ENCODE results near the gene SH3TC2. TPM values are rescaled to one million over a fixed set of nuclear protein-coding genes. Genes with fewer than 3 reads are reported as not detected.
A peak's percentile ranks its signal among the peaks of the same experiment; 100 is the strongest.

Gene SH3TC2
- total RNA-seq, 1 donor from 2014 or later, result 0.25 TPM

GRCh38 chr5:149002761-149003689 lies 59.8 kb downstream of the SH3TC2 start:
- Mint-ChIP-seq H3K9me3 (ENCODE audit: unreplicated experiment) (peaks cover 2% of the 10 kb centered on the region), H3K4me3 (ENCODE audit: unreplicated experiment) (no peak overlapping the region), H3K36me3 (ENCODE audit: unreplicated experiment) (no peaks in the 10 kb centered on the region), H3K27me3 (ENCODE audit: unreplicated experiment) (no peaks in the 10 kb centered on the region), H3K27ac (ENCODE audit: unreplicated experiment) (no peak overlapping the region), H3K4me1 (ENCODE audit: low read depth, unreplicated experiment) (no peaks in the 10 kb centered on the region)
- TF ChIP-seq CTCF (IDR thresholded peaks at IDR 0.05; ENCODE audit: partially characterized antibody, unreplicated experiment), result no peak
- DNase-seq, result no peak

GRCh38 chr5:149002053-149002452 lies 60.8 kb downstream of the SH3TC2 start:
- no peaks in the 10 kb centered on the region for H3K27me3 Mint-ChIP-seq (ENCODE audit: unreplicated experiment)
- no peak for TF ChIP-seq CTCF (IDR thresholded peaks at IDR 0.05; ENCODE audit: partially characterized antibody, unreplicated experiment)
- H3K4me1 Mint-ChIP-seq (ENCODE audit: low read depth, unreplicated experiment), result no peaks in the 10 kb centered on the region
- peaks cover 2% of the 10 kb centered on the region for H3K9me3 Mint-ChIP-seq (ENCODE audit: unreplicated experiment)
- no peak overlapping the region for H3K4me3 Mint-ChIP-seq (ENCODE audit: unreplicated experiment)
- H3K36me3 Mint-ChIP-seq (ENCODE audit: unreplicated experiment), result no peaks in the 10 kb centered on the region
- H3K27ac Mint-ChIP-seq (ENCODE audit: unreplicated experiment), result no peak overlapping the region
- no peak for DNase-seq

- H3K4me3 Mint-ChIP-seq (ENCODE audit: unreplicated experiment), result no peak overlapping the region
Measured at GRCh38 chr5:149001162-149001561, 61.7 kb downstream of the SH3TC2 start.

GRCh38 chr5:148999741-149000140 lies 63.1 kb downstream of the SH3TC2 start:
- no peaks in the 10 kb centered on the region for H3K27me3 Mint-ChIP-seq (ENCODE audit: unreplicated experiment)
- H3K36me3 Mint-ChIP-seq (ENCODE audit: unreplicated experiment), result no peaks in the 10 kb centered on the region
- peaks cover 2% of the 10 kb centered on the region for H3K9me3 Mint-ChIP-seq (ENCODE audit: unreplicated experiment)
- H3K27ac Mint-ChIP-seq (ENCODE audit: unreplicated experiment), result no peak overlapping the region
- DNase-seq, result no peak
- H3K4me1 Mint-ChIP-seq (ENCODE audit: low read depth, unreplicated experiment), result no peaks in the 10 kb centered on the region
- TF ChIP-seq CTCF (IDR thresholded peaks at IDR 0.05; ENCODE audit: partially characterized antibody, unreplicated experiment), result no peak
- no peak overlapping the region for H3K4me3 Mint-ChIP-seq (ENCODE audit: unreplicated experiment)

More at GRCh38 chr5:149001162-149001561, 61.7 kb downstream of the SH3TC2 start:
- no peaks in the 10 kb centered on the region for H3K27me3 Mint-ChIP-seq (ENCODE audit: unreplicated experiment)
- H3K9me3 Mint-ChIP-seq (ENCODE audit: unreplicated experiment), result peaks cover 2% of the 10 kb centered on the region
- no peaks in the 10 kb centered on the region for H3K4me1 Mint-ChIP-seq (ENCODE audit: low read depth, unreplicated experiment)
- TF ChIP-seq CTCF (IDR thresholded peaks at IDR 0.05; ENCODE audit: partially characterized antibody, unreplicated experiment), result no peak
- no peak for DNase-seq
- H3K27ac Mint-ChIP-seq (ENCODE audit: unreplicated experiment), result no peak overlapping the region
- H3K36me3 Mint-ChIP-seq (ENCODE audit: unreplicated experiment), result no peaks in the 10 kb centered on the region

- H3K9me3 Mint-ChIP-seq (ENCODE audit: unreplicated experiment), result peaks cover 2% of the 10 kb centered on the region
- H3K36me3 Mint-ChIP-seq (ENCODE audit: unreplicated experiment), result no peaks in the 10 kb centered on the region
- peak; percentile 78 for TF ChIP-seq CTCF (IDR thresholded peaks at IDR 0.05; ENCODE audit: partially characterized antibody, unreplicated experiment)
- no peak overlapping the region for H3K4me3 Mint-ChIP-seq (ENCODE audit: unreplicated experiment)
- no peaks in the 10 kb centered on the region for H3K27me3 Mint-ChIP-seq (ENCODE audit: unreplicated experiment)
- no peaks in the 10 kb centered on the region for H3K4me1 Mint-ChIP-seq (ENCODE audit: low read depth, unreplicated experiment)
- DNase-seq, result no peak
- H3K27ac Mint-ChIP-seq (ENCODE audit: unreplicated experiment), result no peak overlapping the region
Measured at GRCh38 chr5:148998174-148998797, 64.6 kb downstream of the SH3TC2 start.

Data from glutamatergic neuron (in vitro differentiated cells).